ENCODE measurements around the gene ODAD3. TPM values are rescaled to one million over a fixed set of nuclear protein-coding genes. Genes with fewer than 3 reads are reported as not detected.
A peak's percentile ranks its signal among the peaks of the same experiment; 100 is the strongest.

The ODAD3 gene
- total RNA-seq, 1 donor: 0.45 TPM

DNA sequence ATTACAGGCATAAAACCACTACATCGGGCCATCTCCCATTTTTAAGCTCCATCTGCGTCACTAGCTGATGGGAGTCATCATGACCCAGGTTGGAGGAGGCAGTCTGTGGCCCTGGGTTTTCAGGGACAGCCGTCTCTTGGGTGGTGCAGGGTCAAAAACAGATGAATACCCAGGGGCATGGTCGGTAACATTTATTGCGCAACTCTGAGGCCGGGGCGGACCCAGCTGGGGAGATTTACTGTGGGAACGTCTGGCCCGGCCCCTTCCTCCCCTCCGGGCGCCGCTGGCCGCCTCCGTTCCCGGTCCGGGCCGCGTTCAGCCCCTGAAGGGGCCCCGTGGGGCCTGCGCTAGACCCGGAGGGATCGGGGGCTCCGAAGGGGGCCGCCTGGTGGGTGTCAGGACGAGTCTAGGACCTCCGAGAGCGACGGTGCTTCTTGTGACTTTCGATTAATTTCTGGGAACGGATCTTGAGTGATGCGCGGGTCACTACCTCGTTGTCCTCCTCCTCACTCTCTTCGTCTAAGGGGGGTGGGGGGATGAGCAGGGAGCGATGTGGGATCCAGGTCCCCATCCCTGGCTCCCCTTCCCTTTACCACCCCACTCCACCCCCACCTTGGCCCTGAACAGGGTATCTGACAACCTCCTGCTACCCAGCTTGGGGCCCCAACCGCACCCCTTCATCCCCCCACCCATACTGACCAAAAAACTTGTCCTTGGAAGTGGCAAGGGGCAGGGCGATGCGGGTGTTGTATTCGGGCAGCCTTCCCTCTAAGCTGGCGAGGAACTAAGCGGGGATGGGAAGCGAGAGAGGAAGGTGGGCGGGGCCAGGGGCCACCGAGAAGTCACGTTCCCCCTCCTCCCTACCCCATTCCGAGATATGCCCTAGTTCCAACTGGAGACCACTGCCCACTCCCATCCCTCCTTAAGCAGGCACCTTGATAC lies 14.2 kb downstream of the ODAD3 start:
- no peak overlapping the region for H3K4me3 ChIP-seq (ENCODE audit: low read depth, low read length)
- no peak for TF ChIP-seq CTCF (IDR thresholded peaks at IDR 0.05; ENCODE audit: insufficient read depth, low read length)
- peak; percentile 27 for DNase-seq (ENCODE audit: low read depth)

DNA sequence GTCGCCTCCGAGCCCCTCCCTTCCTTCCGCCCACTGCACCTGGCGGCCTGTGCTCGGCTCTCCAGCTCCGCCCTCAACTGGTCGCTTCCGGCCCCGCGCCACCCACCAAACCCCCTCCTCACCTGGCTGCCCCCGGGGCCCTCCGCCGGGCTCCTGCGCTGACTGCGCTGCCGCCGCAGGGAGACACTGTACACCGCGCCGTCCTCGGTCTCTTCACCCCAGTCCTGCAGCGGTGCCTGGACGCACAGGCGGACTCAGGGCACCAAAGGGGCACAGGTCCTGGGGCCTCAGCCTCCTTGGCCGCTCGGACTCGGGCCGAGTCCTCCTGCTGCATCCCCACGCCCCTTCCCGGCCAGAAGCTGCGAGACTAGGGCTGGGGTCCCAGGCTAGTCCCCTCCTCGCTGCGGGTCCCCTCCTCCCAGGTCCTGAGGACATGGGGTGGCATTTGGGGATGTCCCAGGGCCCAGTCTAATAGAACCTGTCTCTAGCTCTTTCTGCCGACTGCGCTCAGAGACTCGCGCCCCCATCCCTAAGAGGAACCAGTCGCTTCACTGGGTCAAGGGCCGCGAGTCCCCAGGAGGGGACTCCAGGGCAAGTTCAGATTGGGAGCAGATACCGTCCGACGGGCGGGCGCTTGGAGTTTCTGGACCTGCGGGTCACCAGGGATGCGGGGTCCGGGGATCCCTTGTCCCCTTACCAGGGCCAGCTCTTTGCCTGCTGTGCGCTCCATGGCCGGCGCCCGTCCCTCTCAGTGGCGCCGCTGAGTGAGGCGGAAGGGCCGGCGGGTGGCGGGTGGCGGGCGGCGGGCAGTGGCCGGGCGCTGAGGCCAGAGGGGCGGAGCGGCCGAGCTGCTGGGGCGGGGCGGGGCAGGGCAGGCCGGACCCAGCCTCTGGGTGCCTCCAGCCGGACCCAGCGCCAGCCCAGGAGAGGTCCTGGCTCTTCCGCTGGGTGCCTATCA lies 16.1 kb downstream of the ODAD3 start, which contains the start of gene RGL3:
Gene RGL3 (minus strand): TSS at position 766 of the 958 bp plus-strand sequence. CDS start 36 bp downstream, at position 730.
- no peak for TF ChIP-seq CTCF (IDR thresholded peaks at IDR 0.05; ENCODE audit: insufficient read depth, low read length)
- peak within 1 kb of the TSS; percentile 45 for H3K4me3 ChIP-seq (ENCODE audit: low read depth, low read length)
- DNase-seq (ENCODE audit: low read depth): no peak

DNA sequence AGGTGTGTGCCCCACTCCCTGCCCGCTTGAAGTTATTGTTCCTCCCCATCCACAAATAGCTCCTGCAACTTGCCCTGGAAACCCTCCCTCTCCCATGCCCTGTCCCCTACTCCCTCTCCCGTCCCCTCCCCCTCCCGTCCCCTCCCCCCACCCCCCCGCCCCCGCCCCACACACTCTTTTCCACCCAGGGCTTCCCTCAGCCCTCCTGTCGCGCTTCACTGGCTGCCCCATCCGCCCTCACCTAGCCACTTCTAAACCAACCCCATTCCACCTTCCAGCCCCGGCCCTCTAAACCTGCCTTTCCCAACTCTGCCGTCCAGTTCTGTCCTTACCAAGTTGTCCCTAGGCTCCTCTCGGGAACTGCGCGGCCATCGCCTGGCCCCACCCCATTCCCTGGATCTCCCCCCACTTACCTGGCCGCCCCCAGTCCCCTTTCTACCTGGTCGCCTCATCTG lies 16.8 kb downstream of the ODAD3 start:
- H3K4me3 ChIP-seq (ENCODE audit: low read depth, low read length): no peak overlapping the region
- DNase-seq (ENCODE audit: low read depth): no peak
- no peak for TF ChIP-seq CTCF (IDR thresholded peaks at IDR 0.05; ENCODE audit: insufficient read depth, low read length)

DNA sequence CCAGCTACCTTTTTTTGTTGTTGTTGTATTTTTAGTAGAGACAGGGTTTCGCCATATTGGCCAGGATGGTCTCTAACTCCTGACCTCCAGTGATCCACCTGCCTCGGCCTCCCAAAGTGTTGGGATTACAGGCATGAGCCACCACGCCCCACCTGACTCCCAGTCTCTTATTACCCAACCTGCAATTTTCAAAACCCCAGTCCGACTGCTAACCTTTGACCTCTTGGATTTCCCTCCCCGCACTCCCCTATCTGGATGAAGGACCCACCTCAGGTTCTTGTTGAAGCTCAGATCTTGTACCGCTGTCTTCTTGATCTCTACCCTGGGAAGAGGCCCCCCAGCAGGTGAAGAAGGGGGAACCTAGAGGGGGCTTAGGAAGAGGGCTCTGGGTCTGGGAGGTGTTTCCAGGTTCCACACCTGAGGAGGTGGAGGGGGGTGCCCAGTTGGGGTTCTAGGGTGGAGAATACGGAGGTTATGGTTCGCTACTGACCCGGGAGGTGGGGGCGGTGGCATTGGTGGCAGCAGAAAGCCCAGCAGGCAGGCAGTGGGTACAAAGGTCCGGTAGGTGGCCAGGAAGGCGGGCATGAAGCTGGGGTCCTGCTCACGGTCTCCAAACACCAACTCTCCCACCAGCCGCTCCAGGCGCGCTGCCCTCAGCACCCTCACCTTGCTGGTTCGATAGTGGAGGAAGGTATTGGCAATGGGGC lies 18.4 kb downstream of the ODAD3 start:
- H3K4me3 ChIP-seq (ENCODE audit: low read depth, low read length): no peak overlapping the region
- no peak for DNase-seq (ENCODE audit: low read depth)
- no peak for TF ChIP-seq CTCF (IDR thresholded peaks at IDR 0.05; ENCODE audit: insufficient read depth, low read length)

GRCh38 chr19:11414544-11414943 lies 20.4 kb downstream of the ODAD3 start:
- no peak for TF ChIP-seq CTCF (IDR thresholded peaks at IDR 0.05; ENCODE audit: insufficient read depth, low read length)
- DNase-seq (ENCODE audit: low read depth): no peak
- H3K4me3 ChIP-seq (ENCODE audit: low read depth, low read length): no peak overlapping the region

DNA sequence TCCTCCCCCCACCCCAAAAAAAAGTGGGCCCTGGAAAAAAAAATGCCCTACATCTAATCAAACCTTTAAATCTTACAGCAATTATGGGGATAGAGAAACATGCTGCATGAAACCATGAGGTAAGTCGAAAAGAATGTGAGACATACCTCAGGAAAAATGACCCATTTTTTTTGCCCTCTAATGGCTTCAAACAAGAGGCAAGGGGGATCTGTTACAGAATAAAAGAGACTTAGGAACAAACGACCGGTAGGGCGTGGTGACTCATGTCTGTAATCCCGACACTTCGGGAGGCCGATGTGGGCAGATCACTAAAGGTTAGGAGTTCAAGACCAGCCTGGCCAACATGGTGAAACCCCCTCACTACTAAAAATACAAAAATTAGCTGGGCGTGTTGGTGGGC lies 24.2 kb downstream of the ODAD3 start:
- DNase-seq (ENCODE audit: low read depth): no peak
- TF ChIP-seq CTCF (IDR thresholded peaks at IDR 0.05; ENCODE audit: insufficient read depth, low read length): no peak
- H3K4me3 ChIP-seq (ENCODE audit: low read depth, low read length): no peak overlapping the region
